K562 (cell line): Measurements from ENCODE around the gene C16orf92. TPM values are rescaled to one million over a fixed set of nuclear protein-coding genes. Genes with fewer than 3 reads are reported as not detected.

Experiments
- ATAC-seq: fragments of 200-7000 bp; cut with Tn5 transposase; 3 replicates; pipeline ENCODE4 v1.9.1; 2020; ENCODE audit warnings: moderate library complexity
- BruUV-seq: library from RNA; stranded (reverse); fragments of 400-500 nt; replicated peaks from 2 replicates; lab custom pipeline; 2021; lab: Mats Ljungman, UMichigan
- CTCF ChIA-PET: fragments of 300-600 bp; formaldehyde crosslinking; extraction: SDS; loops from one replicate; lab custom pipeline; 2021; ENCODE audit warnings: low intra/inter-chr PET ratio; lab: Yijun Ruan, JAX
- POLR2A ChIA-PET: fragments of 300-600, 350-650 bp; sonication (Branson Sonifier 250); formaldehyde crosslinking; extraction: SDS; loops from one replicate; lab custom pipeline; 2021; ENCODE audit warnings: antibody characterized with exemption, inconsistent platforms; lab: Yijun Ruan, JAX
- DNase-seq, 4 experiments: peaks; one replicate each; pipeline versions ENCODE4 v3.0.0 to v3.0.0-alpha.2; 2011 to 2018; ENCODE audit warnings: low spot score in 3 of 4, mixed read lengths in 3 of 4; ENCODE audit errors: extremely low read depth in 1 of 4
- FAIRE-seq: peaks from 2 replicates; lab custom pipeline; 2011; peaks lifted over from hg19 to GRCh38; lab: Jason Lieb, UNC
- H2AFZ ChIP-seq: 2 replicates; pipeline ENCODE4 v1.6.0; 2011; ENCODE audit warnings: low read depth, low read length, control low read depth, inconsistent platforms
- H3K27ac ChIP-seq: fragments of 200-600 bp; 3 replicates; pipeline ENCODE4 v1.8.0; 2011; ENCODE audit warnings: low read depth, mild to moderate bottlenecking, control low read depth, inconsistent platforms, low read length, moderate library complexity, mixed read lengths; ENCODE audit errors: extremely low read depth
- H3K27me3 ChIP-seq, 2 experiments: fragments of 300-600 bp in 1 of 2; 2 replicates in 1 of 2; 3 replicates in 1 of 2; pipeline versions ENCODE4 v1.6.0 to v1.8.0; 2011; ENCODE audit warnings: inconsistent platforms in 2 of 2, low read length in 2 of 2, mild to moderate bottlenecking in 1 of 2, mixed read lengths in 1 of 2, moderate library complexity in 1 of 2; ENCODE audit not compliant: control insufficient read depth in 2 of 2, insufficient read depth in 2 of 2
- H3K36me3 ChIP-seq: fragments of 300-600 bp; 3 replicates; pipeline ENCODE4 v1.8.0; 2011; ENCODE audit warnings: mild to moderate bottlenecking, low read length, inconsistent platforms; ENCODE audit not compliant: control insufficient read depth, insufficient read depth
- H3K4me1 ChIP-seq, 2 experiments: fragments of 200-600 bp in 1 of 2; replicated peaks in 1 of 2; 2 replicates in 1 of 2; 3 replicates in 1 of 2; pipeline versions ENCODE4 v1.5.1 to v1.8.0; 2011; ENCODE audit warnings: inconsistent platforms in 2 of 2, low read length in 2 of 2, mild to moderate bottlenecking in 1 of 2, mixed read lengths in 1 of 2, moderate library complexity in 1 of 2; ENCODE audit not compliant: control insufficient read depth in 2 of 2, insufficient read depth in 2 of 2
- H3K4me2 ChIP-seq: 2 replicates; pipeline ENCODE4 v1.6.1; 2011; ENCODE audit warnings: low read length, control low read depth, inconsistent platforms, mixed read lengths; ENCODE audit not compliant: insufficient read depth
- H3K4me3 ChIP-seq: fragments of 200-600 bp; sonication (generic), shearing (Covaris generic); 2 replicates; pipeline ENCODE4 v1.5.1; 2016; ENCODE audit warnings: control low read depth, inconsistent platforms
- H3K79me2 ChIP-seq: fragments of 200-600 bp; 3 replicates; pipeline ENCODE4 v1.8.0; 2011; ENCODE audit warnings: low read length, inconsistent platforms; ENCODE audit not compliant: control insufficient read depth, insufficient read depth
- H3K9ac ChIP-seq, 2 experiments: 2 replicates each; pipeline versions ENCODE4 v1.6.0 to v1.6.1; 2011; ENCODE audit warnings: low read depth in 2 of 2, low read length in 2 of 2, control low read depth in 1 of 2, inconsistent platforms in 1 of 2, mild to moderate bottlenecking in 1 of 2, mixed read lengths in 1 of 2; ENCODE audit not compliant: insufficient read depth in 1 of 2
- H3K9me1 ChIP-seq: one replicate; pipeline ENCODE4 v1.6.0; 2011; ENCODE audit warnings: inconsistent platforms, mild to moderate bottlenecking, low read length, moderate library complexity; ENCODE audit not compliant: control insufficient read depth, insufficient read depth
- H3K9me3 ChIP-seq: replicated peaks from 2 replicates; pipeline ENCODE4 v1.5.1; 2011; ENCODE audit warnings: low read depth, low read length, inconsistent platforms; ENCODE audit not compliant: control insufficient read depth, insufficient read depth
- H4K20me1 ChIP-seq: replicated peaks from 2 replicates; pipeline ENCODE4 v1.6.1; 2011; ENCODE audit warnings: low read length, inconsistent platforms, mixed read lengths; ENCODE audit not compliant: control insufficient read depth, insufficient read depth
- EGR1 ChIP-seq: fragments of 450-650 bp; conservative IDR thresholded peaks from 2 replicates; pipeline ENCODE4 v1.6.1; 2017; ENCODE audit warnings: mild to moderate bottlenecking
- MXI1 ChIP-seq: IDR thresholded peaks from 2 replicates; pipeline ENCODE4 v1.6.1; 2011; ENCODE audit warnings: low read depth, mild to moderate bottlenecking, improper control_type of control experiment, low read length
- NFIC ChIP-seq: fragments of 450-650 bp; IDR thresholded peaks from 2 replicates; pipeline ENCODE4 v1.6.1; 2017; ENCODE audit warnings: mild to moderate bottlenecking, inconsistent platforms
- SAFB ChIP-seq: fragments of 200-400 bp; formaldehyde crosslinking; IDR thresholded peaks from 2 replicates; pipeline ENCODE4 v1.6.1; 2017; ENCODE audit warnings: low read depth, low read length, borderline replicate concordance
- VEZF1 ChIP-seq: fragments of 200-800 bp; sonication (Bioruptor generic); IDR thresholded peaks from 2 replicates; pipeline ENCODE4 v1.6.1; 2017; ENCODE audit warnings: missing genetic modification characterization, missing compliant biosample characterization
- ZBTB7A ChIP-seq: IDR thresholded peaks from 2 replicates; pipeline ENCODE4 v1.6.1; 2011; ENCODE audit warnings: low read depth, mild to moderate bottlenecking, low read length, moderate library complexity, borderline replicate concordance; ENCODE audit not compliant: control insufficient read depth
- ZNF133 ChIP-seq: fragments of 250-450 bp; sonication (Bioruptor Pico); IDR thresholded peaks from 2 replicates; pipeline ENCODE4 v1.4.0; 2020; ENCODE audit warnings: mild to moderate bottlenecking
- ZNF384 ChIP-seq: IDR thresholded peaks from 2 replicates; pipeline ENCODE4 v1.6.1; 2012; ENCODE audit warnings: low read depth, low read length, improper control_type of control experiment
- ZNF696 ChIP-seq: fragments of 250-450 bp; sonication (Bioruptor Pico); conservative IDR thresholded peaks from 2 replicates; pipeline ENCODE4 v1.4.0; 2020; ENCODE audit warnings: mild to moderate bottlenecking, moderate library complexity
- WGBS: fragments of 100-300 bp; shearing (Covaris generic); methylation state at CpG from one replicate; pipeline ENCODE4 v1.1.6; 2016; ENCODE audit warnings: low coverage, mixed read lengths; ENCODE audit not compliant: insufficient coverage; ENCODE audit errors: missing lambda C conversion rate; 5-methylcytosine and 5-hydroxymethylcytosine counted together
- in situ Hi-C: fragments of 300-500 bp; cut with MboI; formaldehyde crosslinking; loops from 4 replicates; pipeline ENCODE4 v1.15.0; 2018; ENCODE audit warnings: inconsistent platforms, mixed read lengths
- intact Hi-C: fragments of 100-400 bp; cut with micrococcal nuclease; formaldehyde crosslinking; loops from 2 replicates; pipeline ENCODE4 v1.14.2; 2022
- polyA plus RNA-seq, 8 experiments: library from polyadenylated mRNA; depleted of rRNA in 4 of 8; stranded (reverse) in 5 of 8; unstranded in 3 of 8; fragments of >200 nt; fragmentation: Nextera tagmentation in 2 of 8; fragmentation: Illumina TruSeq in 1 of 8; extraction: Ambion mirVana in 2 of 8; extraction: Trizol in 1 of 8; gene quantifications; 2 replicates each; pipeline versions ENCODE4 v1.2.1 to v1.2.3, GENCODE V29; 2011 to 2014; ENCODE audit warnings: inconsistent platforms in 1 of 8, missing spikeins in 1 of 8
- total RNA-seq, 7 experiments: library from RNA; depleted of rRNA in 6 of 7; stranded (reverse); fragments of >200 nt in 6 of 7; fragmentation: Illumina TruSeq in 2 of 7; extraction: Trizol in 2 of 7; gene quantifications; 2 replicates each; pipeline versions ENCODE4 v1.2.1 to v1.2.3, GENCODE V29; 2011 to 2021; ENCODE audit warnings: low replicate concordance in 1 of 7
- TF ChIP-seq, protein P1 (sequence below): sonication (generic); formaldehyde crosslinking; IDR thresholded peaks from 2 replicates; pipeline ENCODE4 v1.9.0; 2022; ENCODE audit warnings: mild to moderate bottlenecking, missing genetic modification reagents
- TF ChIP-seq, protein P2 (sequence below), 2 experiments: IDR thresholded peaks; 2 replicates each; pipeline ENCODE4 v1.6.1; 2011; ENCODE audit warnings: borderline replicate concordance in 1 of 2, control low read depth in 1 of 2, low read depth in 1 of 2, low read length in 1 of 2, mild to moderate bottlenecking in 1 of 2, mixed read lengths in 1 of 2, moderate library complexity in 1 of 2; ENCODE audit not compliant: insufficient read depth in 1 of 2, insufficient read length in 1 of 2, poor library complexity in 1 of 2, severe bottlenecking in 1 of 2; ENCODE audit errors: extremely low read depth in 1 of 2

C16orf92 gene
- total and polyA plus RNA-seq, 9 of the 15 experiments (the other 6 are each of a cell fraction or from before 2014, with no cell fraction given), result not detected

GRCh38 chr16:30009990-30010843 lies 12.8 kb upstream of the C16orf92 start (continued):
- no peak for TF ChIP-seq ZNF384
- TF ChIP-seq ZNF133 (CRISPR knock-in tag), result no peak
- TF ChIP-seq NFIC, result peak; percentile 55
- TF ChIP-seq EGR1, result peak; percentile 60
- TF ChIP-seq, all 486 proteins: peak for 4

DNA sequence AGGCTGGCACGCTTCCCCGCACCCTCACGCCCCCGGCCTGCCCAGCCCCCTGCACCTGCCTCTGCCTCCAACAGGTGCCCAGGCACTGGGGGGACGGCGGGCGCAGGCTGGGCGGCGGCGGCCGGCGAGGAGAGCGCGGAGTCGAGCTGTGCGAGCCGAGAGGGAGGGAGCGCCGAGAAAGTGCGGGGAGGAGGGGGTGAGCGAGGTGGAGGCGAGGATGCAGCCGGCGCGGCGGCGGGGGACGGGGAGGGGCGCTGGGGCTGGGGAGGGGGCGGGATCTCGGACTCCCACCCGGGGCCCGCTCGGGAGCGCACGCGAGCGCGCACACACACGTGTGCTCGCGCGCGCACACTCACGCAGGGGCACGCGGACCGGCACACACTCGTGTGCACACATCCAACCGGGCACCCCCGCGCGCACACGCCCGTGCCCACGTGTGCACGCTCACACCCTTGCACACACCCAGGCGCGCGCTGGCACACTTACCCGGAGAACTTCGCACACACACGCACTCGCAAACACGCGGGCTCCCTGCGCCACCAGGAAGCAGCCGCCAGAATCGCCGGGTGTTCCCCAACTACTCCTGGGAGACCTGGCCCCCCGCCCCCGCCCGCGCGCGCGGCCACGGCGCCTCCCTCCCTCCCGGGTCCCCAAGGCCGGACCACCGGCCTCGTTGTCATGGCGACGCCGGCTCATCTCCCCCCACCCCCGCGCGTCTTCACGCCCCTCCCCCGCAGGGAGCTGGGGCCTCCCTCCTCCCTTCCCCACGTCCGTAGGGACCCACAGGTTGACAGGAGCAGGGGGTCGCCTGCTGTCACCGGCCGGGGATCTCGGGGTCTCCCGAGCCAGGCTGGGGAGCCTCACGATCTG lies 11.9 kb upstream of the C16orf92 start, which contains the start of gene DOC2A:
TSS of gene DOC2A (minus strand) at position 184 of the 870 bp plus-strand sequence. CDS start 805 bp downstream, outside the sequence.
- peak; percentile 70 for ATAC-seq
- H3K9ac ChIP-seq, result peak within 1 kb of the TSS in 1 of 2 experiments; percentile 82; a peak in 2 of 4 replicates
- no peaks in the 10 kb centered on the region for H3K79me2 ChIP-seq
- DNase-seq, result peak in 2 of 4 experiments; percentile 68 to 74
- in situ Hi-C loops (no loop called here), intact Hi-C loops (no loop called here)
- H2AFZ ChIP-seq, result peak within 1 kb of the TSS; percentile 51; the same call in 1 of the 2 replicates
- H3K4me2 ChIP-seq, result peak within 1 kb of the TSS; percentile 32; the same call in 1 of the 2 replicates
- POLR2A ChIA-PET, result no interaction called here
- CTCF ChIA-PET, result no interaction called here
- H3K4me1 ChIP-seq, result peaks cover 0 to 50% of the 10 kb centered on the region in 2 experiments; a peak in 2 of 5 replicates
- H3K27ac ChIP-seq, result no peak within 1 kb of the TSS
- 3% methylated on average over 39 of the region's 99 CpGs for WGBS
- H3K4me3 ChIP-seq, result peak within 1 kb of the TSS; percentile 27
- H3K36me3 ChIP-seq, result no peaks in the 10 kb centered on the region
- no TSS peak for BruUV-seq
- no peak for FAIRE-seq
- H3K9me3 ChIP-seq, result no peaks in the 10 kb centered on the region
- peaks cover 0 to 9% of the 10 kb centered on the region in 2 experiments; a peak in 3 of 5 replicates for H3K27me3 ChIP-seq
- no peaks in the 10 kb centered on the region; the same call in 1 of the 2 replicates for H4K20me1 ChIP-seq
- no peaks in the 10 kb centered on the region for H3K9me1 ChIP-seq
- no peak for TF ChIP-seq ZNF696
- TF ChIP-seq ZBTB7A, result peak; percentile 40; the same call in 1 of the 2 replicates
- 0 out of 2 replicates have a peak, but pooled peaks have one; percentile 5 for TF ChIP-seq EGR1
- 0 out of 2 replicates have a peak, but pooled peaks have one; percentile 13 for TF ChIP-seq SAFB
- TF ChIP-seq, protein P1, sequence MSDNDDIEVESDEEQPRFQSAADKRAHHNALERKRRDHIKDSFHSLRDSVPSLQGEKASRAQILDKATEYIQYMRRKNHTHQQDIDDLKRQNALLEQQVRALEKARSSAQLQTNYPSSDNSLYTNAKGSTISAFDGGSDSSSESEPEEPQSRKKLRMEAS (CRISPR knock-in tag), result peak; percentile 27; the same call in 1 of the 2 replicates
- TF ChIP-seq, protein P2, sequence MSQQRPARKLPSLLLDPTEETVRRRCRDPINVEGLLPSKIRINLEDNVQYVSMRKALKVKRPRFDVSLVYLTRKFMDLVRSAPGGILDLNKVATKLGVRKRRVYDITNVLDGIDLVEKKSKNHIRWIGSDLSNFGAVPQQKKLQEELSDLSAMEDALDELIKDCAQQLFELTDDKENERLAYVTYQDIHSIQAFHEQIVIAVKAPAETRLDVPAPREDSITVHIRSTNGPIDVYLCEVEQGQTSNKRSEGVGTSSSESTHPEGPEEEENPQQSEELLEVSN (IDR thresholded peaks at IDR 0.05; ENCODE audit: borderline replicate concordance in 1 of 2, extremely low read depth in 1 of 2, insufficient read depth in 1 of 2, insufficient read length in 1 of 2, low read depth in 1 of 2, low read length in 1 of 2, poor library complexity in 1 of 2, severe bottlenecking in 1 of 2), result peak; percentile 49 to 63
- peak; percentile 37 for TF ChIP-seq VEZF1
- no peak for TF ChIP-seq MXI1
